Memory B cell (primary cell): ENCODE measurements around the gene RAB26.
"Not testable (repeated sequence)": the region's sequence is repeated elsewhere in the genome, so short reads cannot be mapped to it uniquely, and the experiment has no call there.

Source experiments
- ATAC-seq: fragments of 150-1000 bp; cut with Tn5 transposase; 2 replicates; pipeline ENCODE4 v1.10.0; 2021; ENCODE audit warnings: low read depth, mild to moderate bottlenecking, moderate library complexity
- DNase-seq, 2 donors: peaks; one replicate each; pipeline ENCODE4 v3.0.0; 2022; ENCODE audit warnings: low spot score in 2 of 2
- H3K27ac Mint-ChIP-seq: one replicate; pipeline ENCODE4 v1.8.0; 2022; ENCODE audit warnings: mild to moderate bottlenecking, moderate library complexity, mixed read lengths
- H3K27me3 Mint-ChIP-seq: one replicate; pipeline ENCODE4 v1.8.0; 2022; ENCODE audit warnings: mixed read lengths
- H3K36me3 Mint-ChIP-seq: one replicate; pipeline ENCODE4 v1.8.0; 2022; ENCODE audit warnings: mild to moderate bottlenecking, mixed read lengths
- H3K4me1 Mint-ChIP-seq: one replicate; pipeline ENCODE4 v1.8.0; 2022; ENCODE audit warnings: mixed read lengths
- H3K4me3 Mint-ChIP-seq: one replicate; pipeline ENCODE4 v1.8.0; 2022; ENCODE audit warnings: mild to moderate bottlenecking, moderate library complexity, mixed read lengths
- H3K9me3 Mint-ChIP-seq: one replicate; pipeline ENCODE4 v1.8.0; 2022; ENCODE audit warnings: mixed read lengths

Gene RAB26

GRCh38 chr16:2111412-2112335, 36.8 kb upstream of the RAB26 start:
- not testable (repeated sequence) for DNase-seq, H3K4me1 Mint-ChIP-seq, H3K27me3 Mint-ChIP-seq, H3K9me3 Mint-ChIP-seq, ATAC-seq, H3K27ac Mint-ChIP-seq, H3K36me3 Mint-ChIP-seq, H3K4me3 Mint-ChIP-seq

- not testable (repeated sequence) for H3K36me3 Mint-ChIP-seq, H3K4me1 Mint-ChIP-seq, H3K4me3 Mint-ChIP-seq, H3K27ac Mint-ChIP-seq, DNase-seq, H3K9me3 Mint-ChIP-seq, ATAC-seq, H3K27me3 Mint-ChIP-seq
These were observed 35.8 kb upstream of the RAB26 start for GRCh38 chr16:2112539-2113106.

GRCh38 chr16:2114225-2114624, 34.2 kb upstream of the RAB26 start:
- not testable (repeated sequence) for H3K4me1 Mint-ChIP-seq, DNase-seq, H3K36me3 Mint-ChIP-seq, H3K9me3 Mint-ChIP-seq, ATAC-seq, H3K27ac Mint-ChIP-seq, H3K27me3 Mint-ChIP-seq, H3K4me3 Mint-ChIP-seq

- not testable (repeated sequence) for H3K36me3 Mint-ChIP-seq, H3K9me3 Mint-ChIP-seq, ATAC-seq, H3K27me3 Mint-ChIP-seq, H3K4me3 Mint-ChIP-seq, H3K4me1 Mint-ChIP-seq, DNase-seq
- peak overlapping the region; percentile 84 for H3K27ac Mint-ChIP-seq
These were observed 33.4 kb upstream of the RAB26 start for GRCh38 chr16:2114885-2115590.

GRCh38 chr16:2115591-2115973, 32.8 kb upstream of the RAB26 start:
- ATAC-seq, result no peak
- DNase-seq, result no peak
- Mint-ChIP-seq H3K4me3 (no peak overlapping the region), H3K27ac (no peak overlapping the region), H3K27me3 (no peaks in the 10 kb centered on the region), H3K4me1 (peaks cover 4% of the 10 kb centered on the region), H3K36me3 (peaks cover 3% of the 10 kb centered on the region), H3K9me3 (no peaks in the 10 kb centered on the region)

GRCh38 chr16:2116428-2116827, 32.0 kb upstream of the RAB26 start:
- H3K4me1 Mint-ChIP-seq, H3K27ac Mint-ChIP-seq, H3K36me3 Mint-ChIP-seq, H3K9me3 Mint-ChIP-seq, H3K27me3 Mint-ChIP-seq, H3K4me3 Mint-ChIP-seq, ATAC-seq, DNase-seq: not testable (repeated sequence)

DNA sequence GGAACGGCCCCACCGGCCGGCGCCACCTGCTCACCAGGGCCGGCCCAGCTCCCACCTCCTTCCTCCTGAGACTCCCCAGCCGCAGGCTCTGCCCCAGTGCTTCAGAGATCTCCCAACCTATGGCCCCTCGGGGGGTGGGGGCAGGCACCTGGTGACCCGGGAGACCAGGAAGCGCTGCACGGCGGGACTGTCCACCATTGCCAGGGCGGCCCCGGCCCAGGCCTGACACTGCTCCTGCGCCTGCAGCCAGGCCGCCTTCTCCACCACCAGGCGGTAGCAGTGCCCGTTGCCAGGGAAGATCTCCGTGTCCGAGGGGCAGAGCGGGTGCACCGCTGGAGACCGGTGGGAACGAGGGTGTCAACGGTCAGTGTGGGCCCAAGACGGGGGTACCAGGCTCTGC, 31.1 kb upstream of the RAB26 start:
- H3K27me3 Mint-ChIP-seq, H3K4me3 Mint-ChIP-seq, H3K9me3 Mint-ChIP-seq: not testable (repeated sequence)

GRCh38 chr16:2117960-2118722, 30.3 kb upstream of the RAB26 start:
- H3K4me3 Mint-ChIP-seq, H3K4me1 Mint-ChIP-seq, H3K27me3 Mint-ChIP-seq, H3K27ac Mint-ChIP-seq, H3K36me3 Mint-ChIP-seq, ATAC-seq, H3K9me3 Mint-ChIP-seq, DNase-seq: not testable (repeated sequence)

More for the DNA sequence above, 31.1 kb upstream of the RAB26 start:
- H3K4me1 Mint-ChIP-seq, H3K27ac Mint-ChIP-seq, H3K36me3 Mint-ChIP-seq, ATAC-seq, DNase-seq: not testable (repeated sequence)

DNA sequence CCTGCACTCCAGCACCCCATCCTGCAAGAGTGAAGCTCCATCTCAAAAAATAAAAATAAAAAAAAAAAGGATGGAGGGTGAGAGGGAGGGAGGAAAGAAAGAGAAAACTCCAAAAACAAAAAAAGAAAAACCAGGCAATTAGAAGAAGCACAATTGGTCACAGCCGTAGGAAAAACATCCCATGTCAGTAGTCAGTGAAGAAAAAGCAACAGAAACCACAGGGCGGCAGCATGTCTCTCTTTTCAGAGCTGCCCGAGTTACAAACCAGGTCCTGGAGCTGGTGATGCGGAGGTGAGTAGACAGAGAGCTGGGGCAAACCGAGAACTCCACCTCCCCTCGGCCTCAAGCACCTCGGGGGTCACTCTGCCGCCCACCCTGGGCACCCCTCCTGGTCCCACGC, 27.1 kb upstream of the RAB26 start:
- H3K9me3 Mint-ChIP-seq, H3K27me3 Mint-ChIP-seq, H3K27ac Mint-ChIP-seq, H3K36me3 Mint-ChIP-seq, H3K4me3 Mint-ChIP-seq, DNase-seq: not testable (repeated sequence)
- ATAC-seq, result peak; percentile 82
- peaks cover 13% of the 10 kb centered on the region for H3K4me1 Mint-ChIP-seq

- Mint-ChIP-seq H3K4me1 (peaks cover 13% of the 10 kb centered on the region), H3K4me3 (no peak overlapping the region), H3K36me3 (no peaks in the 10 kb centered on the region), H3K27ac (no peak overlapping the region), H3K27me3 (no peaks in the 10 kb centered on the region), H3K9me3 (no peaks in the 10 kb centered on the region)
- DNase-seq (no peak), ATAC-seq (no peak)
These were observed 26.6 kb upstream of the RAB26 start for GRCh38 chr16:2121853-2122252.

DNA sequence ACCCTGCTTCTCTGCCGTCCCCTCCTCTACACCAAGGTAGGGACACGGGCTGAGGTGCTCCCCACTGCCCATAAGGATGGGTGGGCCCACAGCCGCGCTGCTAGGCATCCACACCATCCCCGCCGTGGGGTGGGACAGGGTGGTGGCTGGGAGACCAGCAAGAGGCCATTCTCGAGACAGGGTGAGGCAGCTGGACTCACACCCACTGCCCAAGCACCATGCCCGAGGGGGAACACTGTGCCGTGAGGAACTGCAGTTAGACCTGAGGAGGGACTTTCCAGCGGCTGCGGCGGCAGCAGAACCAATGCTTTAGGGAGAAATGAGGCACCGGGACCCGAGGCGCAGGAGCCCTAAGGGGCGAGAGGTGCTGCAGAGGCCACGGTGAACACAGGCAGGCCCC, 26.0 kb upstream of the RAB26 start:
- Mint-ChIP-seq H3K27me3 (no peaks in the 10 kb centered on the region), H3K4me3 (no peak overlapping the region), H3K27ac (no peak overlapping the region)

DNA sequence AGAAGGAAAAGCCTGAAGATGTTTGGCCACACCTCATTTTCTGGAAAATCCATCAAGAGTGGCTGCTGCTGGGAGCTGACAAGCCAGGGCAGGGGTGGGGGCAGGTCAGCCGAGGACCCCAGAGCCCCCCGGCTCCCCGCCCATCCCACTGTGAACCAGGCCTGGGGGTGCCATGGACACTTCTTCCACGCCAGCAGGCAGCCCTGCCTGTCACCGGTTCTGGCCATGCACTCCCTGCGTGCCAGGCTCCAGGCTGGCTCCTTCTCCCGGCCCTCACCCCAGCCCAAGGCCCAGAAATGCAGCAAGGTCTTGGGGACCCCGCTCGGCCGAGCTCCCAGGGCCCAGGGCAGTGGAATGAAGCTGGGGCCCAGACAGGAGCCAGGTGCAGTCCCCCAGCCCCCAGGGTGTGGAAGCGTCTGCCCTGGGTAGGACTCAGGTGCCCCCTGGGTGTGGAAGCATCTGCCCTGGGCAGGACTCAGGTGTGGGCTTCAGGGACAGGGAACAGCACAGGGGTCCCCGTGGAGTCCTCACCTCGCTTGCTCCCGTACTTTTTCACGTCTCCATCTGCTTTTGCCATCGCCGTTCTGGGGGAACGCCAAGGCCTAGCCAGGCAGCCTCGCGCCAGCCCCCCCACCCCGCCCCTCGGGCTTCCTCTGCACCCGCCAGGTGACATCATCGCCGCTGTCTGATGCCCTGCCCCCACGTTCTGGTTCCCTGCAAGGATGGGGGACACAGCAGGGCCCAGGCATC, 25.3 kb upstream of the RAB26 start:
- H3K27ac Mint-ChIP-seq, H3K27me3 Mint-ChIP-seq, DNase-seq, ATAC-seq, H3K9me3 Mint-ChIP-seq, H3K36me3 Mint-ChIP-seq, H3K4me3 Mint-ChIP-seq: not testable (repeated sequence)
- H3K4me1 Mint-ChIP-seq, result peaks cover 13% of the 10 kb centered on the region

More for the DNA sequence above, 26.0 kb upstream of the RAB26 start:
- Mint-ChIP-seq H3K9me3 (no peaks in the 10 kb centered on the region), H3K36me3 (no peaks in the 10 kb centered on the region), H3K4me1 (peaks cover 13% of the 10 kb centered on the region)
- ATAC-seq (no peak), DNase-seq (no peak)

GRCh38 chr16:2123706-2124376, 24.6 kb upstream of the RAB26 start:
- not testable (repeated sequence) for H3K4me3 Mint-ChIP-seq, H3K9me3 Mint-ChIP-seq, H3K36me3 Mint-ChIP-seq, H3K27me3 Mint-ChIP-seq, H3K27ac Mint-ChIP-seq, DNase-seq, ATAC-seq
- H3K4me1 Mint-ChIP-seq, result peaks cover 16% of the 10 kb centered on the region
